DMS153 (cell line): Measurements from ENCODE around the gene E4F1.
"Not testable (repeated sequence)": the region's sequence is repeated elsewhere in the genome, so short reads cannot be mapped to it uniquely, and the experiment has no call there.

Source experiments
- DNase-seq: peaks from one replicate; lab custom pipeline; 2025; lab: John Stamatoyannopoulos, UW

Gene E4F1

DNA sequence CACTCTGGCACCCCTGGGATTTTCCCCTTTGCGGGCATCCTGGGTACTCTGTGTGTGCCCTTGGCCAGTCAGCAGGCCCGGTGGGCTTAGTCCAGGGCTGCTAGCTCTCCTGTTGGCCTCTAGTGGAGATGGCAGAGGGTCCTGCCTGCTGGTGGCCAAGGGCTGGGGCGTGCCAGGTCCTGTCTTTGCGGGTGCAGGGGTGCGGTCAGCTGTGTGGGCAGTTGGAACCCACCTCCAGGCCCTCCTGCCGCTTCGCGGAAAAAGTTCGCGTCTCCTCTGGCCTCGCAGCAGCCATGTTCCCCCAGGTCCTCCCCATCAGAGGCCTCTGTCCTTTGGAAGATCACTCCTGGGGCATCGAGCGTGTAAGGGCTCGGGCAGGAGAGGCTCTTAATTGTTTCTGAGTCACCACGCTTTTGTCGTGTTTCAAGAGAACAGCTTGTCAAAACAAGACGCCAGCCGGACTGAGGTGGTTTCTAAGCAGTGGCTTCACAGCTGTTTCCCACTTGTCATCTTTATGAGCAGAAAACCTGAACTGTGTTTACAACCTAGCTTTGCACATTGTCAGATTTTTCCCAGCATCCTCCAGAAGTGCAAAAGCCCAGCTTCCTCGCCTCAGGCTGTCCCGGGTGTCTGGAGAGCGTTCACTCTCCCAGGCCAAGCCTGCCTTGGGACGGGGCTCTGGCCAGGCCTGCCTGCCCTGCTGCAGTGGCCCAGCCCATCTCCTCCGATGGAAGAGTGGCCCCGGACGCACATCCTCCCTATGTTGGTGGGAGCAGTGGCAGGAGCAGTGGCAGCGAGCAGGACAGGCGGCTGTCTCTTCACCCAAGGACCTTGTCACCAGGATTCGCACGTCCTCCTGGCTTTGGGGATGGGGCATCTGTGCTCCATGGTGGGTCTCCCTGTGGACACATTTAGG, 7.9 kb downstream of the E4F1 start:
- peak; percentile 58 for DNase-seq

DNA sequence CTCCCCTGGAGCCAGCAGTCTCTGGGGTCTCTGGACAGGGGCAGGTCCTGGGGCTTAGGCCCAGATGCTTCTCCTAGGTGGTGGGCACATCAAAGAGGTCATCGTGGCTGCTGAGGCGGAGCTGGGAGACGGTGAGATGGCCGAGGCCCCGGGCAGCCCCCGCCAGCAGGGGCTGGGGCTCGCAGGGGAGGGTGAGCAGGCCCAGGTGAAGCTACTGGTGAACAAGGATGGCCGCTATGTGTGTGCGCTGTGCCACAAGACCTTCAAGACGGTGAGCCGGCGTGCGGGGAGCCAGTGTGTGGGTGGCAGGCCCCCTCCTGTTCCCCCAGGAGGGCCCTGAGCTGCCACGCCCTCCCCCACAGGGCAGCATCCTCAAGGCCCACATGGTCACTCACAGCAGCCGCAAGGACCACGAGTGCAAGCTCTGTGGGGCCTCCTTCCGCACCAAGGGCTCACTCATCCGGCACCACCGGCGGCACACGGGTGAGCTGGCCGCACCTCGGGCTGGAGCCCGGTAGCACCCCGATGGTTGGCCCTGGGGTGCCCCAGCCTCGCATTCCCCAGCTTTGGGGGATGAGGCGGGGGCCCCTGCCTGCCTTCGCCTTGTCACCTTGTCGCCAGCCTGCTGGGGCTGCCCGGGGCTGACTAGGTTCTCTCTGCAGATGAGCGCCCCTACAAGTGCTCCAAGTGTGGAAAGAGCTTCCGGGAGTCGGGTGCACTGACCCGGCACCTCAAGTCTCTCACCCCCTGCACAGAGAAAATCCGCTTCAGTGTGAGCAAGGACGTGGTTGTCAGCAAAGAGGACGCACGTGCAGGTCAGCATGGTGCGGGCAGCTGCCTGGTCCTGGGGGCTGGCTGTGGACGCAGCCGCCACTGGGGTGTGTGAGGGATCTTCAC, 9.0 kb downstream of the E4F1 start:
- no peak for DNase-seq

DNA sequence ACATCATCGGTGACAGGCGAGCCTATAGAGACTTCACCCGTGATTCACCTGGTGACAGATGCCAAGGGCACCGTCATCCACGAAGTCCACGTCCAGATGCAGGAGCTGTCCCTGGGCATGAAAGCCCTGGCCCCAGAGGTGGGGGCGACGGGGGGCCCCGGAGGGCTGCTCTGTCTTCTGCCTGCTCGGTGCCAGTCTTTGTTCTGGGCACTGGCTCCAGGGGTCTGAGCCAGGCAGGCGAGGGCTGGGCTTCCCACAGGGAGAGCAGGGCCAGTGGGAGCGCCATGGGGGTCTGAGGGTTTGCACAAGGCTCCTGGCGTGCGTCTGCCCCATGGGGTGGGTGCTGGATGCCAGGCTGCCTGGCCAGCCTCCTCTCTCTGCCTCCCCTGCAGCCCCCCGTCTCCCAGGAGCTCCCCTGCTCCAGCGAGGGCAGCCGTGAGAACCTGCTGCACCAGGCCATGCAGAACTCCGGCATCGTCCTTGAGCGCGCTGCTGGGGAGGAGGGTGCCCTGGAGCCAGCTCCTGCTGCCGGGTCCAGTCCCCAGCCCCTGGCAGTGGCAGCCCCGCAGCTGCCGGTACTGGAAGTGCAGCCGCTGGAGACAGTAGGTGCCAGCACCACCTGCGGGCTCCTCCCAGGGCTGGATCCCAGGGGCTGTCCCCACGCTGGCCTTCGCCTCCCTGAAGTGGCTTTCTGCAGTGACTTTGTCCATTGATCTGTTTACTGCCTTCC, 9.8 kb downstream of the E4F1 start:
- no peak for DNase-seq

DNA sequence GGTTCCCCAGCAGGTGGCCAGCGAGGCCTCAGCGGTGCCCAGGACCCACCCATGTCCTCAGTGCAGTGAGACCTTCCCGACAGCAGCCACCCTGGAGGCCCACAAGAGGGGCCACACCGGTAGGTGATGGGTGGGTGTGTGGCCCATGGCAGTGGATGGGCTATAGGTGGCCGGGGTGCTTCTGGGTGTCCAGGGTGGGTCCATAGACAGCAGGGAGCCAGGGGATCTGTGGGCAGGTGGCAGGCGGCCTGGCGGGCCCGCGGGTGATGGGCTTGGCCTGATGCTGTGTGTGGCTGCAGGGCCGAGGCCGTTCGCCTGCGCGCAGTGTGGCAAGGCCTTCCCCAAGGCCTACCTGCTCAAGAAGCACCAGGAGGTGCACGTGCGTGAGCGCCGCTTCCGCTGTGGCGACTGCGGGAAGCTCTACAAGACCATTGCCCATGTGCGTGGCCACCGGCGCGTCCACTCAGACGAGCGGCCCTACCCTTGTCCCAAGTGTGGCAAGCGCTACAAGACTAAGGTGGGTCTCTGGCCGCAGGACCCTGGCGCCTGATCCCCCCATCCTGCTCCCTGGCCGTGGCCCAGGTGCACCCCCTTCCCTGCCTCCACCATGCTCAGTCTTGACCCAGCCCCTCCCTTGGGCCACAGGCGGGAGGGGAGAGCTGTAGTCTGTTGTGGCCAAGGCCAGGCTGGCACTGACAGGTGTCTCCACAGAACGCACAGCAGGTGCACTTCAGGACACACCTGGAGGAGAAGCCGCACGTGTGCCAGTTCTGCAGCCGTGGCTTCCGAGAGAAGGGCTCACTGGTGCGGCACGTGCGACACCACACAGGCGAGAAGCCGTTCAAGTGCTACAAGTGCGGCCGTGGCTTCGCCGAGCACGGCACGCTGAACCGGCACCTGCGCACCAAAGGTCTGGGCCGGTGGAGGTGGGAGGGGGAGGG, 10.8 kb downstream of the E4F1 start:
- peak; percentile 73 for DNase-seq

DNA sequence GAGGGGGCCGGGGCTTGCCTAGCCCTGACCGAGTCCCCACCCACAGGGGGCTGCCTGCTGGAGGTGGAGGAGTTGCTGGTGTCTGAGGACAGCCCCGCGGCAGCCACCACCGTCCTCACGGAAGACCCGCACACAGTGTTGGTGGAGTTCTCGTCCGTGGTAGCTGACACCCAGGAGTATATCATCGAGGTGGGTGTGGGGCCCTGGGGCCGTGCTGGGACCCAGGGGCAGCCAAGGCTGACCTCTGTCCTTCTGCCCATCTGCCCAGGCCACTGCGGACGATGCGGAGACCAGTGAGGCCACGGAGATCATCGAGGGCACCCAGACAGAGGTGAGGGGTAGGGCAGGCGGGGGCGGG, 11.4 kb downstream of the E4F1 start:
- no peak for DNase-seq

DNA sequence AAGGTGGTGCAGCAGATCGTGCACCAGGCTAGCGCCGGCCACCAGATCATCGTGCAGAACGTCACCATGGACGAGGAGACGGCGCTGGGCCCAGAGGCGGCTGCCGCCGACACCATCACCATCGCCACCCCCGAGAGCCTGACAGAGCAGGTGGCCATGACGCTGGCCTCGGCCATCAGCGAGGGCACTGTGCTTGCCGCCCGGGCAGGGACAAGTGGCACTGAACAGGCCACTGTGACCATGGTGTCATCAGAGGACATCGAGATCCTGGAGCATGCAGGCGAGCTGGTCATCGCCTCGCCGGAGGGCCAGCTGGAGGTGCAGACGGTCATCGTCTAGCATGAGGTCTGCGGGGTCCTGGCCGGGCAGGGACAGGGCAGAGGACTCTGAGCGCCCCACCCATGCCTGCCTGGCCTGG, 11.9 kb downstream of the E4F1 start:
- no peak for DNase-seq

DNA sequence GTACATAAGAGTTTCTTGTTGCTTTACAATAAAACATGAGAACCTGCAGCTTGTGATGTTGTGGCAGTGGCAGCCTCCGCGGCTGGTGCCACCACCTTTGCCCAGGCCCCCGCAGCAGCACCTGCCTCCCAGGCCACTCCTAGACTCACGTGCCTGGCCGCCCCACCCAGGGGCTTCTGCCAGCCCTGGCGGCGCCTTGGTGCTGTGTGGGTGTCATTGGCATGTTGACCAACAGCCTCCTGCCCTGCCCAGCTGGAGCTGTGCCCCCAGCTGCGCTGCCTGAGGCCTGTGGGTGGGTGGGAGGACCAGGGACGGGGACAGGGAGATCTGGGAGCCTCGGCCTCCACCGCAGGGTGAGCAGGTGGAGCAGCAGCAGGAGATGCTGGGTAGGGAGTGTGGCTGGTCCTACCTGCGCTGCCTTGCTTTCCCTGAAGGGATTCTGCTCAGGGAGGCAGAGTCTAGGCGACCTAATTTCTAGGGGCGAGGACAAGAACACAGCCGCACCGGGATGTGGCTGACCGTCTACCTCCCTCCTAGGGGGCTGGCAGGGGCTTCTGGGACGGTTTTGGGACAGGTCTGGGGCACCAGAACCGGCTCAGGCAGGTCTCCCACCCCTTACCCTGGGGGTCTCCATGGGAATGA, 12.4 kb downstream of the E4F1 start:
- no peak for DNase-seq

DNA sequence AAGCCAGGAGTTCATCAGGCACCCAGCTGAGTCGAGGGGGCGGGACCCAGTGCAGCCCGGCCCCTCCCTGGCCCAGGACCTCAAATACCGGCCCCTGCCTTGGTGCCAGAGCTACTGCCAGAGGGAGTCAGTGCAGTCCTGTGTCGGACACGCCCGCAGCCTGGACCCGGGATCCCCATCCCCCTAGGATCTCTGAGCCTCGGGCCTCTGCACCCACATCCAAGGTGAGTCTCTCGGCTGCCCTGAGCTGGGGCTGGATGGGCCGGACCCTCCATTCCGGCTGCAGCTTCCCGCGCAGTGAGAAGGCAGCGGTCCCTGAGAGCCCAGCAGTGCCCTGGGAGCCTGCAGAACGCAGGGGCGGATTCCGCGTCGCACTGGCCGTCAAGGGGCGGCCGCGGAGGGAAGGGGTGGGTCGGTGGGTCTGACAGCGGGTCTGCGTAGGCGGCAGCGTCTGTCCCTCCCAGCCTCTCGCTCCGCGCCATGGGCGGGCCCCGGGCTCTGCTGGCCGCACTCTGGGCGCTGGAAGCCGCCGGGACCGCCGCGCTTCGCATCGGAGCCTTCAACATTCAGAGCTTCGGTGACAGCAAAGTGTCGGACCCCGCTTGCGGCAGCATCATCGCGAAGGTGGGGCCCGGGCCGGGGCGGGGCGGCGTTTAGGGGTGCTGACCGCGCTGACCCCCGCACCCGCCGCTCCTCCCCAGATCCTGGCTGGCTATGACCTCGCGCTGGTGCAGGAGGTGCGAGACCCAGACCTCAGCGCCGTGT, 13.1 kb downstream of the E4F1 start, which contains the start of gene DNASE1L2:
DNASE1L2 (plus strand) TSS at position 108 of the 765 bp plus-strand sequence; CDS start at position 481, 373 bp downstream.
- DNase-seq = no peak

DNA sequence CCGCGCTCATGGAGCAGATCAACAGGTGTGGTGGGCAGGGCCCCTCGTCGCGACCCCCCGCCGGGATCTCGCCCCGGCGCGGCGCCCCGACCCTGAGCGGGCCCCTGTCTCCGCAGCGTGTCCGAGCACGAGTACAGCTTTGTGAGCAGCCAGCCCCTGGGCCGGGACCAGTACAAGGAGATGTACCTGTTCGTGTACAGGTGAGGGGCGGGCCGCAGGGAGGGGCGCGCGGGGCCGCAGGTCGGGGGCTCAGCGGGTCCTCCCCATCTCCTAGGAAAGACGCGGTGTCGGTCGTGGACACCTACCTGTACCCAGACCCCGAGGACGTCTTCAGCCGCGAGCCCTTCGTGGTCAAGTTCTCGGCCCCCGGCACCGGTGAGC, 13.7 kb downstream of the E4F1 start:
- DNase-seq = no peak

DNA sequence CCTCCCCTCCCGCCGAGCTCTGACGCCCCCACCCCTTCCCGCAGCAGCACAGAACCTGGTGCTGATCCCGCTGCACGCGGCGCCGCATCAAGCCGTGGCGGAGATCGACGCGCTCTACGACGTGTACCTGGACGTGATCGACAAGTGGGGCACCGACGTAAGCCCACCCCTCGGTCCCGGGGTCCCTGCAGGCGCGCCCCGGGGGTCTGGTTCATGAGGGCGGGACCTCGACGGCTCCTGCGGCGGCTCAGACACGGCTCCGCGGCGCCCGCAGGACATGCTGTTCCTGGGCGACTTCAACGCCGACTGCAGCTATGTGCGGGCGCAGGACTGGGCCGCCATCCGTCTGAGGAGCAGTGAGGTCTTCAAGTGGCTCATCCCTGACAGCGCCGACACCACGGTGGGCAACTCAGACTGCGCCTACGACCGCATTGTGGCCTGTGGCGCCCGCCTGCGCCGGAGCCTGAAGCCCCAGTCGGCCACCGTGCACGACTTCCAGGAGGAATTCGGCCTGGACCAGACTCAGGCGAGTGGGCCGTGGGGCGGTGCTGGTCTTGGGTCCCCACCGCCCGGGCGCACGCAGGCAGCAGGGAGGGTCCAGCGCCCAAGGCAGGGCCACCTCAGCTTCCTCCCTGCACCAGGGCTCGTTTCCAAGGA, 14.2 kb downstream of the E4F1 start:
- DNase-seq = no peak

DNA sequence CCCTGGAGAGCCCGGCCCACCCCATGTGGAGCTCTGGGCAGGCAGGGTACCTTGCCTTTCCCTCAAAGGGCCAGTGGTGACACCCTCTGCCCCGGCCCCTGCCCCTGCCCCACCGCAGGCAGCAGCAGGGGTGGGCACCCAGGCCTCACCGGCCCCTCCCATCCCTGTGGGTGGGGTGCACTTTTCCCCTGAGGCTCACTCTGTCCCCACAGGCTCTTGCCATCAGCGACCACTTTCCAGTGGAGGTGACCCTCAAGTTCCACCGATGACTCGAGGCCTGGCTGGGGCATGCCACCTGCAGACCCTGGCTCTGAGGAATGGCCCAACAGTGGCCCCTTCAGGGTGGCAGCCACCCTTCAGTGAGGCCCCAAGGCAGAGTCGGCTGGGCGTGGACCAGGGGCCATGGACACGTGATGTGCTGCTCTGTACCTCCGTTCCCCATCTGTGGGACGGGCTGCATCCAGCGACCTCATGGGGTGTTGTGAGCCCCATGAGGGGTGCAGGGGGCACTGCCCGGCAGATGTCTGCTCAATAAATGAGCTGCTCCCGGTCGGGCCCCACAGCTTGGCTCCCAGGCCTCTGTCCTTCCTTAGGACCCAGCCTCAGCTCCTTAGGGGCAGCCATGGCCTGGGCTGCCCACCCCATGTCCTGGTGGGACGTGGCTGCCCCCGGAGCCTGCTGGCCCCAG, 14.9 kb downstream of the E4F1 start:
- no peak for DNase-seq

DNA sequence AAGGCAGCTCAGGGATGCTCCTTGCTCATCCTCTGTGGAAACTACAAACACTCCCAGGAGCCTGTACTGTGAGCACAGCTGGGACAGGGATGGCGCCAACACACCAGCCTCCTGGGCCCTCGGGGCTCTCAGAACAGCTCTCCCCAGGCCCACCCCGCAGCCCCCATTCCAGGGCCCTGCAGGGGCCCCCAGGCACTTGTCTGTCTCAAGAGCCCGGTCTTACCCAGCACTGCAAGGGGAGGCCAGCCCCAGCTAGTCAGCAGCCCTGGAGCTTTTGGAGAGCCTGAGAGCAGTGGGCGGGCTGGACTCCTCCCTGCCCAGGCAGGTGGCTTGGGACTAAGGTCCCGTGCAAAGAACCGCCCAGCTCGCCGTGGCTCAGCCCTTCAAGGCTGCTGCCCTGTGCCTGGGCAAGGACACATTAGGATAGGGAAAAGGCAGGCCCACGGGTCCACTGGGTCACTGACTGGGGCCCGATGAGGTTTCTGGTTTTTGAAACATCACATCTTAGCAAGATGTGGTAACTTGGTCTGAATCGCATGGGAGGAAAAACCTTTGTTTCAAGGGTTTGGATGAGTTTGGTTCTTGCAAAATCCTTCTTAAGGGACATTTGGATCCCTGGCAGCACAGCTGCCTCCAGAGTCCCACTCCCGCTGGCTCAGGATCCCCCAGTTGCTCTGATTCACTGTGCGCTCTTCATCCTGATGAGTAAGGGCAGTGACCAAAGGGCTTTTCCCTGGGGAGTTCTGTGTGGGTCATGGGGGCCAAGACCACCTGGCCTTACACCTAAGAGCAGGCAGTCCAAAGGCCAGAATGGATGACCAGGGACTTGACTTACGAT, 15.7 kb downstream of the E4F1 start:
- no peak for DNase-seq

DNA sequence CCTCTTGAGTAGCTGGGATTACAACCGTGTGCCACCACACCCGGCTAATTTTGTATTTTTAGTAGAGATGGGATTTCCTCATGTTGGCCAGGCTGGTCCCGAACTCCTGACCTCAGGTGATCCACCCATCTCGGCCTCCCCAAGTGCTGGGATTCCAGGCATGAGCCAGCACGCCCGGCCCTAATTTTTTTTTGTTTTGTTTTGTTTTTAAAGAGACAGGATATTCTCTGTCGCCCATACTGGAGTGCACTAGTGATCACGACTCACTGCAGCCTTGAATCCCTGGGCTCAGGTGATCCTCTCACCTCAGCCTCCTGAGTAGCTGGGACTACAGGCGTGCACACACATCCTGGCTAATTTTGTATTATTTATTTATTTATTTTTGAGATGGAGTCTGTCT, 16.9 kb downstream of the E4F1 start:
- not testable (repeated sequence) for DNase-seq

DNA sequence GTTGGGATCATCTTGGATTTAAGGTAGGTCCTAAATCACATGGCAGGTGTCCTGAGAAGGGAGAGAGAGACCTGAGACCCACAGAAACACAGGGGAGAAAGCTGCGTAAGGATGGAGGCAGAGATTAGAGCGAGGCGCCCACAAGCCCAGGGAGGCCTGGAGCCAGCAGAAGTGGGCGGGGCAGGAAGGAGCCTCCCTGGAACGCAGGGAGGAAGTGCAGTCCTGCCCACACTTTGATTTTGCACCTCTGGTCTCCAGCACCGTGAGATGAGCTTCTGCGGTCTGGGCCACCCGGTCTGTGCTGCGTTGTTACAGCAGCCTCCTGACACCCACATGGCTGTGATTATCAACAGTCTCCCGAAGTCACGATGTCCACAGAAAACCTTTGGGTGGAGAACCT, 19.2 kb downstream of the E4F1 start:
- no peak for DNase-seq

DNA sequence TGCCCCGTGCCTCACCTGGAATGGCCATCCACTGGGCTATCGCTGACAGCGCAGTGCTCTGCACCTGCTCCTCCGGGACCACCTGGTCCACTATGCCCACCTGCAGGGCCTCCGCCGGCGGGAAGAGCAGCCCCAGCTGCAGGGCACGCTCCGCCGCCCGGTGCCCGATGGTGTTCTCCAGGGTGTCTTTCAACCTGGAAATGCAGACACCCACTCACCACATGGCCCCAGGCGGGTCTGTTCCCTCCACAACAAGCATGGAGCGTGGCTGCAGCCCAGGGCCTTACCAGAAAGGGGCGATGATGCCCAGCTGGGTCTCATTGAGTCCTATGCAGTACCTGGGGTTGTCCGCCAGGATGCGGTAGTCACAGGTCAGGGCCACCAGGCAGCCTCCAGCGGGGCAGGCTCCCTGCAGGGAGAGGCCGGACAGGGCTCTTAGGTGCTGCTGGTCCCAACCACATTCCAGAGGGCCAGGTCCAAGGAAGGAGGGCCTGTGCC, 19.7 kb downstream of the E4F1 start:
- no peak for DNase-seq

DNA sequence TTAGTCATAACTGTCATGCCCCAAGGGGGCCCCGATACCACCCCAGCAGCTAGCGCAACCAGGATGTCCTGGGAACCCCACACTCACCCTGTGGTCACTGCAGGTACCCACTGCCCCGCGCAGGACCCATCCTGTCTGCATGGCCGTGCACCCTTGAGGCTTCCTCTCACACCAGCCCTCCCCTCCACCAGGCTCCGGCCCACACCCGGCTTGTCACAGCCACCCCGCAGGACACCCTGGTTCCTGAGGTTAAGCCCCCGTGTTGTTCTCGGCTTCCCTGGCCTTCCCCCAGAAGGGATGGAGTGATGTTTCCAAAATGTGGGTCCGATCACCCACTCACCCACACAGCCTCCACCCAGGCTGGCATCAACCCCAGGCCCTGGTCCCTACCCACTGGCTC, 20.4 kb downstream of the E4F1 start:
- DNase-seq = no peak

DNA sequence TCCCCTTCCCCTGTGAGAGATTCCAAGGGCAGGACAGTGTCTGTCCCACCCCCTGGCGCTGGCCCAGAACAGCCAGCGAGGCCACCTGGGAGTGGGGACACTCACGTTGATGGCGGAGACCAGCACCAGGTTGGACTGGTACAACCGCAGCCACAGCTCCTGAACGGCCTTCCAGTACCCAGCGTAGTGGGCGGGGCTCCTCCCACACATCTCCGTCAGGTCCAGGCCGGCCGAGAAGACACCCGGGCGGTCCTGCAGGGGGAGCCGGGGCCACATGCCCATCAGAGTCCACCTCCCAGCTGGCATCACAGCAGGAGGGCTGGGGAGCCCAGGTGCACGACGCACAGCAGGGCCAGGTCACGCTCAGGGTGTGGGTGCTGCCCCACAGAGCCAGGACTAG, 20.9 kb downstream of the E4F1 start:
- DNase-seq = no peak
